Adrenal gland (tissue), 19 donors: ENCODE results near the gene SARNP. TPM values are rescaled to one million over a fixed set of nuclear protein-coding genes. Genes with fewer than 3 reads are reported as not detected.
"Not testable (repeated sequence)": the region's sequence is repeated elsewhere in the genome, so short reads cannot be mapped to it uniquely, and the experiment has no call there.

Experiments used
- DNase-seq, 7 donors: peaks; one replicate each; pipeline ENCODE4 v3.0.0-alpha.2; 2019 to 2020
- H3K27ac ChIP-seq, 5 donors: fragments of 200-600 bp; sonication (generic) in 4 of 5; 1 replicate in 3 of 5; 2 replicates in 2 of 5; pipeline versions ENCODE4 v1.5.1 to v1.8.0; 2016 to 2020; ENCODE audit warnings: mild to moderate bottlenecking in 1 of 5
- H3K27me3 ChIP-seq: fragments of 200-600 bp; 2 replicates; pipeline ENCODE4 v1.8.0; 2021
- H3K36me3 ChIP-seq, 2 donors: fragments of 200-600 bp; replicated peaks in 1 of 2; 1 replicate in 1 of 2; 2 replicates in 1 of 2; pipeline versions ENCODE4 v1.5.1 to v1.8.0; 2018 to 2022
- H3K4me1 ChIP-seq, 2 donors: fragments of 200-600 bp; replicated peaks in 1 of 2; 1 replicate in 1 of 2; 2 replicates in 1 of 2; pipeline versions ENCODE4 v1.5.1 to v1.8.0; 2018 to 2021
- H3K4me3 ChIP-seq, 4 donors: fragments of 200-600 bp; sonication (generic) in 3 of 4; one replicate each; pipeline ENCODE4 v1.5.1; 2016 to 2018
- H3K9me3 ChIP-seq, 3 donors: fragments of 200-600 bp; sonication (generic) in 1 of 3; replicated peaks in 1 of 3; 1 replicate in 2 of 3; 2 replicates in 1 of 3; pipeline versions ENCODE4 v1.5.1 to v1.8.0; 2016 to 2021
- CTCF ChIP-seq, 6 experiments: fragments of 450-650 bp in 4 of 6; fragments of 200-600 bp in 2 of 6; sonication (generic) in 1 of 6; IDR thresholded peaks; 1 replicate in 5 of 6; 2 replicates in 1 of 6; pipeline versions ENCODE4 v1.5.1 to v1.8.0; 2016 to 2021; ENCODE audit warnings: antibody characterized with exemption in 6 of 6, mild to moderate bottlenecking in 2 of 6, moderate library complexity in 1 of 6
- POLR2A ChIP-seq, 2 donors: fragments of 450-650 bp; IDR thresholded peaks; one replicate each; pipeline ENCODE4 v1.6.1; 2017; ENCODE audit warnings: antibody characterized with exemption in 2 of 2, mild to moderate bottlenecking in 2 of 2, moderate library complexity in 1 of 2
- whole genome bisulfite sequencing, 4 donors: extraction: QIAGEN DNeasy Blood & Tissue Kit in 2 of 4; methylation state at CpG; one replicate each; pipeline versions ENCODE4 v1.1.5 to v1.1.7; 2013 to 2017; 5-methylcytosine and 5-hydroxymethylcytosine counted together
- intact Hi-C, 2 donors: fragments of 100-400 bp; cut with DNase I; formaldehyde crosslinking; loops; one replicate each; pipeline versions ENCODE4 v1.14.1 to v1.15.0; 2022 to 2023
- long read RNA-seq, 10 donors: library from polyadenylated mRNA in 3 of 10; unstranded in 2 of 10; stranded (forward) in 1 of 10; transcript quantifications; one replicate each; pipeline ENCODE4 v2.0.0 and lab custom pipeline, GENCODE V29; 2021 to 2026
- polyA plus RNA-seq, 3 donors: library from polyadenylated mRNA; stranded (reverse); fragments of 200-250 nt in 2 of 3; fragments of 350-450 nt in 1 of 3; fragmentation: Illumina TruSeq in 1 of 3; extraction: RNeasy Lipid Tissue Mini Kit (QIAGEN cat#74804) in 1 of 3; gene quantifications; one replicate each; pipeline ENCODE4 v1.2.3, GENCODE V29; 2013 to 2014
- total RNA-seq, 9 donors: library from RNA; depleted of rRNA in 4 of 9; stranded (reverse); fragments of >200 nt in 4 of 9; fragments of 120-200 nt in 1 of 9; fragmentation: NEBNext Ultra II Directional in 1 of 9; extraction: Animal tissue kit (Norgen Biotek cat#: 25700) in 1 of 9; gene quantifications; one replicate each; pipeline versions ENCODE4 v1.1.0 to v1.2.4, GENCODE V29; 2013 to 2023
- donor health status: healthy with polysubstance abuse.
- donor health status: Bipolar disorder and iron deficiency.
- donor health status: DM: yes; HTN: yes; CAD: no.
- donor health status: DM: no; HTN: no; CAD: no.
- donor health status: DM: no; HTN: no; CAD: no.
- donor health status: DM: yes; HTN: yes; CAD: no.

Gene SARNP
- total RNA-seq (100 to 1,000 TPM in 1 of 9 donors, 10 to 100 TPM in 8; 23.2 to 148 (median 56.0) TPM), polyA plus RNA-seq (100 to 1,000 TPM; 113 to 131 (median 117) TPM)
- long read RNA-seq, donor 1, transcript SARNP-203 (10 exons, 726 nt), result minor isoform, 6 of 65 reads
- long read RNA-seq, donor 1, transcript SARNP-201 (11 exons, 926 nt), result major isoform, 49 of 65 reads
- long read RNA-seq, donor 1, transcript SARNP-202 (12 exons, 1,163 nt), result minor isoform, 8 of 65 reads
- long read RNA-seq, donor 1, partial matches to known transcripts, result 0 of 65 reads
- long read RNA-seq, donor 1, other reads (novel, unspliced or antisense), result 0 of 65 reads
- long read RNA-seq, donor 2, transcript SARNP-201 (11 exons, 926 nt), result major isoform, 37 of 40 reads
- long read RNA-seq, donor 2, partial matches to known transcripts, result 0 of 40 reads
- long read RNA-seq, donor 2, other reads (novel, unspliced or antisense), result 0 of 40 reads
- long read RNA-seq, donor 3, transcript SARNP-203 (10 exons, 726 nt), result minor isoform, 5 of 39 reads
- long read RNA-seq, donor 3, transcript SARNP-201 (11 exons, 926 nt), result major isoform, 30 of 39 reads
- long read RNA-seq, donor 3, partial matches to known transcripts, result 0 of 39 reads
- long read RNA-seq, donor 3, other reads (novel, unspliced or antisense), result 0 of 39 reads
- long read RNA-seq, donor 4, transcript SARNP-201 (11 exons, 926 nt), result major isoform, 24 of 32 reads
- long read RNA-seq, donor 4, partial matches to known transcripts, result 2 of 32 reads
- long read RNA-seq, donor 4, other reads (novel, unspliced or antisense), result 5 of 32 reads
- long read RNA-seq, donor 5, transcript SARNP-202 (12 exons, 1,163 nt), result minor isoform, 8 of 79 reads
- long read RNA-seq, donor 5, transcript SARNP-201 (11 exons, 926 nt), result major isoform, 62 of 79 reads
- long read RNA-seq, donor 5, partial matches to known transcripts, result 4 of 79 reads
- long read RNA-seq, donor 5, other reads (novel, unspliced or antisense), result 5 of 79 reads
- long read RNA-seq, donor 6, transcript SARNP-201 (11 exons, 926 nt), result major isoform, 18 of 27 reads
- long read RNA-seq, donor 6, partial matches to known transcripts, result 3 of 27 reads
- long read RNA-seq, donor 6, other reads (novel, unspliced or antisense), result 2 of 27 reads
- long read RNA-seq, donor 7, transcript SARNP-202 (12 exons, 1,163 nt), result minor isoform, 6 of 28 reads
- long read RNA-seq, donor 7, transcript SARNP-201 (11 exons, 926 nt), result major isoform, 19 of 28 reads
- long read RNA-seq, donor 7, partial matches to known transcripts, result 0 of 28 reads
- long read RNA-seq, donor 7, other reads (novel, unspliced or antisense), result 0 of 28 reads
- long read RNA-seq, donor 8, transcript SARNP-201 (11 exons, 926 nt), result major isoform, 45 of 84 reads
- long read RNA-seq, donor 8, transcript SARNP-202 (12 exons, 1,163 nt), result minor isoform, 7 of 84 reads
- long read RNA-seq, donor 8, partial matches to known transcripts, result 20 of 84 reads
- long read RNA-seq, donor 8, other reads (novel, unspliced or antisense), result 8 of 84 reads
- long read RNA-seq, donor 9, transcript SARNP-201 (11 exons, 926 nt), result major isoform, 19 of 26 reads
- long read RNA-seq, donor 9, partial matches to known transcripts, result 0 of 26 reads
- long read RNA-seq, donor 9, other reads (novel, unspliced or antisense), result 0 of 26 reads
- long read RNA-seq, donor 10, transcript SARNP-201 (11 exons, 926 nt), result major isoform, 25 of 27 reads
- long read RNA-seq, donor 10, partial matches to known transcripts, result 0 of 27 reads
- long read RNA-seq, donor 10, other reads (novel, unspliced or antisense), result 0 of 27 reads

GRCh38 chr12:55817345-55818139 lies at the start of gene SARNP, which contains the start of gene ORMDL2:
SARNP (minus strand) TSS chr12:55817724; CDS start chr12:55817701, 23 bp downstream.
ORMDL2 (plus strand) TSS chr12:55818041; CDS start chr12:55819000, 959 bp downstream.
- WGBS, 4 donors, result 0 to 1% (median 0%) methylated on average over 28 to 38 of the region's 38 CpGs
- intact Hi-C loops, result loop anchor here in 1 of 2 donors (5.0 kb wide), 1 partner anchor 125 kb away; no protein-coding TSS in a partner anchor
- DNase-seq, result peak; percentile 97 to 100 (median 99)

GRCh38 chr12:55866454-55867004 lies 49.0 kb upstream of the SARNP start:
- H3K4me3 ChIP-seq, H3K27ac ChIP-seq, H3K27me3 ChIP-seq, H3K9me3 ChIP-seq, DNase-seq, intact Hi-C loops, H3K36me3 ChIP-seq, H3K4me1 ChIP-seq: not testable (repeated sequence)
- WGBS, 4 donors, result 95 to 99% (median 98%) methylated on average over 3 of the region's 3 CpGs

More at GRCh38 chr12:55817345-55818139, at the start of gene SARNP, which contains the start of gene ORMDL2:
- peak within 1 kb of the TSS; percentile 74 to 92 (median 88) for H3K27ac ChIP-seq
- H3K9me3 ChIP-seq, result no peaks in the 10 kb centered on the region
- TF ChIP-seq CTCF (IDR thresholded peaks at IDR 0.05) (no peak), POLR2A (IDR thresholded peaks at IDR 0.05) (peak; percentile 68 to 91)
- H3K4me3 ChIP-seq, result peak within 1 kb of the TSS; percentile 53 to 79 (median 61)
- H3K27me3 ChIP-seq, result no peaks in the 10 kb centered on the region
- H3K4me1 ChIP-seq, result peaks cover 18 to 39% of the 10 kb centered on the region in 2 donors
- H3K36me3 ChIP-seq, result peaks cover 0 to 48% of the 10 kb centered on the region in 2 donors

- no peaks in the 10 kb centered on the region for H3K4me1 ChIP-seq
- no peak for TF ChIP-seq CTCF (IDR thresholded peaks at IDR 0.05)
- no peak for TF ChIP-seq POLR2A (IDR thresholded peaks at IDR 0.05)
- WGBS, 4 donors, result 64 to 72% (median 67%) methylated on average over 2 of the region's 2 CpGs
- H3K27ac ChIP-seq, result no peak overlapping the region
- no peaks in the 10 kb centered on the region for H3K36me3 ChIP-seq
- intact Hi-C loops, result no loop called here
- no peak overlapping the region for H3K4me3 ChIP-seq
- H3K27me3 ChIP-seq, result no peaks in the 10 kb centered on the region
- DNase-seq, result no peak
- H3K9me3 ChIP-seq, result no peaks in the 10 kb centered on the region
Measured at GRCh38 chr12:55865327-55865726, 47.8 kb upstream of the SARNP start.

DNA sequence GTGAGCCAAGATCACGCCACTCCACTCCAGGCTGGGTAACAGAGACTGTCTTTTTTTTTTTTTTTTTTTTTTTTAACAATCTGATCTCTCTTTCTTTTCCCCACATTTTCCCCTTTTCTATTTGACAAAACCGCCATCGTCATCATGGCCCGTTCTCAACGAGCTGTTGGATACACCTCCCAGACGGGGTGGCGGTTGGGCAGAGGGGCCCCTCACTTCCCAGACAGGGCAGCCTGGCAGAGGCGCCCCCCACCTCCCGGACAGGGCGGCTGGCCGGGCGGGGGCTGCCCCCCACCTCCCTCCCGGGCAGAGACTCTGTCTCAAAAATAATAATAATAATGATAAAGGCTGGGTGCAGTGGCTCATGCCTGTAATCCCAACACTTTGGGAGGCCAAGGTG lies 45.4 kb upstream of the SARNP start:
- H3K4me1 ChIP-seq, H3K4me3 ChIP-seq, intact Hi-C loops, H3K36me3 ChIP-seq, H3K9me3 ChIP-seq, DNase-seq, H3K27ac ChIP-seq, H3K27me3 ChIP-seq: not testable (repeated sequence)
- WGBS, 4 donors, result 85 to 97% (median 95%) methylated on average over 8 to 13 of the region's 13 CpGs
